Left ventricle myocardium inferior (tissue), 1 donor: ENCODE results near the gene SLC9A3. TPM values are rescaled to one million over a fixed set of nuclear protein-coding genes. Genes with fewer than 3 reads are reported as not detected.

Source experiments
- DNase-seq: peaks from one replicate; pipeline ENCODE4 v3.0.0-alpha.2; 2020
- H3K27ac ChIP-seq: fragments of 200-600 bp; replicated peaks from 2 replicates; pipeline ENCODE4 v1.8.0; 2021
- H3K27me3 ChIP-seq: fragments of 200-600 bp; 2 replicates; pipeline ENCODE4 v1.8.0; 2021; ENCODE audit warnings: low read depth
- H3K36me3 ChIP-seq: fragments of 200-600 bp; 2 replicates; pipeline ENCODE4 v1.8.0; 2021
- H3K4me1 ChIP-seq: fragments of 200-600 bp; 2 replicates; pipeline ENCODE4 v1.8.0; 2021
- H3K4me3 ChIP-seq: fragments of 200-600 bp; 2 replicates; pipeline ENCODE4 v1.8.0; 2021; ENCODE audit warnings: mild to moderate bottlenecking, moderate library complexity
- H3K9me3 ChIP-seq: fragments of 200-600 bp; replicated peaks from 2 replicates; pipeline ENCODE4 v1.8.0; 2021
- CTCF ChIP-seq: fragments of 200-600 bp; IDR thresholded peaks from 2 replicates; pipeline ENCODE4 v1.8.0; 2021; ENCODE audit warnings: antibody characterized with exemption, mild to moderate bottlenecking, borderline replicate concordance
- intact Hi-C: fragments of 100-400 bp; cut with micrococcal nuclease; formaldehyde crosslinking; loops from one replicate; pipeline ENCODE4 v1.11.0; 2022
- total RNA-seq: library from RNA; stranded (reverse); fragmentation: NEBNext Ultra II Directional; extraction: Animal tissue kit (Norgen Biotek cat#: 25700); gene quantifications from one replicate; pipeline ENCODE4 v1.2.1, GENCODE V29; 2021
- donor health status: DM: no; HTN: yes; CAD: no; lungs with severe emphysema.

SLC9A3 gene
- total RNA-seq, 1 donor from 2014 or later = 0.91 TPM

GRCh38 chr5:540906-541538 lies 16.8 kb upstream of the SLC9A3 start:
- Histone ChIP-seq H3K9me3 (no peaks in the 10 kb centered on the region), H3K27ac (no peak overlapping the region), H3K4me1 (no peaks in the 10 kb centered on the region), H3K36me3 (no peaks in the 10 kb centered on the region), H3K4me3 (no peak overlapping the region), H3K27me3 (peaks cover 88% of the 10 kb centered on the region)
- intact Hi-C loops = no loop called here
- no peak for TF ChIP-seq CTCF
- DNase-seq = peak; percentile 9

GRCh38 chr5:540071-540905 lies 16.0 kb upstream of the SLC9A3 start:
- peak; percentile 6 for DNase-seq
- no peaks in the 10 kb centered on the region for H3K9me3 ChIP-seq
- intact Hi-C loops = no loop called here
- no peak overlapping the region for H3K4me3 ChIP-seq
- peaks cover 88% of the 10 kb centered on the region for H3K27me3 ChIP-seq
- no peak overlapping the region for H3K27ac ChIP-seq
- H3K4me1 ChIP-seq = no peaks in the 10 kb centered on the region
- H3K36me3 ChIP-seq = no peaks in the 10 kb centered on the region
- TF ChIP-seq CTCF = no peak

- TF ChIP-seq CTCF = no peak
- Histone ChIP-seq H3K27ac (no peak overlapping the region), H3K27me3 (peaks cover 90% of the 10 kb centered on the region), H3K4me1 (no peaks in the 10 kb centered on the region), H3K4me3 (no peak overlapping the region), H3K36me3 (no peaks in the 10 kb centered on the region), H3K9me3 (no peaks in the 10 kb centered on the region)
- intact Hi-C loops = no loop called here
- DNase-seq = peak; percentile 2
Observed at GRCh38 chr5:539469-540070, 15.3 kb upstream of the SLC9A3 start.

- Histone ChIP-seq H3K4me1 (no peaks in the 10 kb centered on the region), H3K9me3 (no peaks in the 10 kb centered on the region), H3K4me3 (no peak overlapping the region), H3K36me3 (no peaks in the 10 kb centered on the region), H3K27ac (no peak overlapping the region), H3K27me3 (peaks cover 92% of the 10 kb centered on the region)
- intact Hi-C loops = no loop called here
- DNase-seq = peak; percentile 6
- no peak for TF ChIP-seq CTCF
Observed at GRCh38 chr5:538801-539468, 14.7 kb upstream of the SLC9A3 start.

GRCh38 chr5:538271-538771 lies 14.1 kb upstream of the SLC9A3 start:
- Histone ChIP-seq H3K27ac (no peak overlapping the region), H3K27me3 (peaks cover 92% of the 10 kb centered on the region), H3K9me3 (no peaks in the 10 kb centered on the region), H3K4me1 (no peaks in the 10 kb centered on the region), H3K36me3 (no peaks in the 10 kb centered on the region), H3K4me3 (no peak overlapping the region)
- DNase-seq = no peak
- no peak for TF ChIP-seq CTCF
- intact Hi-C loops = no loop called here
